ENCODE results near the gene ADAMTS12. TPM values are rescaled to one million over a fixed set of nuclear protein-coding genes. Genes with fewer than 3 reads are reported as not detected.
"Not testable (repeated sequence)": the region's sequence is repeated elsewhere in the genome, so short reads cannot be mapped to it uniquely, and the experiment has no call there.

The ADAMTS12 gene
- total RNA-seq, 1 donor from 2014 or later, result 0.54 TPM

DNA sequence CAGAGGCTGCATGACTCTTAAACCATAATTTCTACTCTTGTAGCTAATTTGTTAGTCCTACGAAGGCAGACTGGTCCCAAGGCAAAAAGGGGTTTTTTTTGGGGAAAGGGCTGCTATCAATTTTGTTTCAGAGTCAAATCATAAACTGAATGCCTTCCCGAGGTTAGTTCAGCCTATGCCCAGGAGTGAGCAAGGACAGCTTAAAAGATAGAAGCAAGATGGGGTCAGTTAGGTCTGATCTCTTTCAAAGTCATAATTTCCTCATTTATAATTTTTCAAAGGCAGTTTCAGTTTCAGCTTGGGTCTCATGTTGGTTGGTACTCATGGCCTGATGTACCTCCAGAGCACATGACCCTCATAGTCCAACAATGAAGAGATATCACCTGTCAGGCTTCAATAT lies 36.5 kb upstream of the ADAMTS12 start:
- Mint-ChIP-seq H3K27me3 (ENCODE audit: unreplicated experiment) (no peaks in the 10 kb centered on the region), H3K36me3 (ENCODE audit: unreplicated experiment) (no peaks in the 10 kb centered on the region)

DNA sequence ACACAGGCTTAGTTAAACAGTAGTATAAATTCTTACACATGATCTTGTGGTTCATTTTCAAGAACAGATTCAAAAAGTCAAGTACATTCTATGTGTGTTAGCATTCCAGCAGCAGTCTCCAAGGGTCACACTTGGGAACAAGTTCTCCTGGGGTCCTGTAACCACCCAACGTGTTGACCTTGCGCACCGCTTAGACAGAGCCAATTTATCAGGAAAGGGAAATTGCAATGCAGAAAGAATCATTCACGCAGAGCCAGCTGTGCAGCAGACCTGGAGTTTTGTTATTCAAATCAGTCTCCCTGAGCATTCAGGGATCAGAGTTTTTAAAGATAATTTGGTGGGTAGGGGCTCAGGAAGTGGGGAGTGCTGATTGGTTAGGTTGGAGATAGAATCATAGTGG lies 35.9 kb upstream of the ADAMTS12 start:
- Mint-ChIP-seq H3K27ac (ENCODE audit: unreplicated experiment) (no peak overlapping the region), H3K4me1 (ENCODE audit: low read depth, unreplicated experiment) (peaks cover 3% of the 10 kb centered on the region), H3K9me3 (ENCODE audit: unreplicated experiment) (no peaks in the 10 kb centered on the region), H3K27me3 (ENCODE audit: unreplicated experiment) (no peaks in the 10 kb centered on the region), H3K4me3 (ENCODE audit: unreplicated experiment) (no peak overlapping the region), H3K36me3 (ENCODE audit: unreplicated experiment) (no peaks in the 10 kb centered on the region)
- TF ChIP-seq, protein P1, sequence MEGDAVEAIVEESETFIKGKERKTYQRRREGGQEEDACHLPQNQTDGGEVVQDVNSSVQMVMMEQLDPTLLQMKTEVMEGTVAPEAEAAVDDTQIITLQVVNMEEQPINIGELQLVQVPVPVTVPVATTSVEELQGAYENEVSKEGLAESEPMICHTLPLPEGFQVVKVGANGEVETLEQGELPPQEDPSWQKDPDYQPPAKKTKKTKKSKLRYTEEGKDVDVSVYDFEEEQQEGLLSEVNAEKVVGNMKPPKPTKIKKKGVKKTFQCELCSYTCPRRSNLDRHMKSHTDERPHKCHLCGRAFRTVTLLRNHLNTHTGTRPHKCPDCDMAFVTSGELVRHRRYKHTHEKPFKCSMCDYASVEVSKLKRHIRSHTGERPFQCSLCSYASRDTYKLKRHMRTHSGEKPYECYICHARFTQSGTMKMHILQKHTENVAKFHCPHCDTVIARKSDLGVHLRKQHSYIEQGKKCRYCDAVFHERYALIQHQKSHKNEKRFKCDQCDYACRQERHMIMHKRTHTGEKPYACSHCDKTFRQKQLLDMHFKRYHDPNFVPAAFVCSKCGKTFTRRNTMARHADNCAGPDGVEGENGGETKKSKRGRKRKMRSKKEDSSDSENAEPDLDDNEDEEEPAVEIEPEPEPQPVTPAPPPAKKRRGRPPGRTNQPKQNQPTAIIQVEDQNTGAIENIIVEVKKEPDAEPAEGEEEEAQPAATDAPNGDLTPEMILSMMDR (IDR thresholded peaks at IDR 0.05; ENCODE audit: partially characterized antibody, unreplicated experiment), result no peak
- no peak for DNase-seq

More for the DNA sequence above, 36.5 kb upstream of the ADAMTS12 start:
- TF ChIP-seq, protein P1 (IDR thresholded peaks at IDR 0.05; ENCODE audit: partially characterized antibody, unreplicated experiment), result no peak
- peaks cover 3% of the 10 kb centered on the region for H3K4me1 Mint-ChIP-seq (ENCODE audit: low read depth, unreplicated experiment)
- DNase-seq, result no peak
- H3K27ac Mint-ChIP-seq (ENCODE audit: unreplicated experiment), result no peak overlapping the region
- H3K4me3 Mint-ChIP-seq (ENCODE audit: unreplicated experiment), result no peak overlapping the region
- H3K9me3 Mint-ChIP-seq (ENCODE audit: unreplicated experiment), result no peaks in the 10 kb centered on the region

DNA sequence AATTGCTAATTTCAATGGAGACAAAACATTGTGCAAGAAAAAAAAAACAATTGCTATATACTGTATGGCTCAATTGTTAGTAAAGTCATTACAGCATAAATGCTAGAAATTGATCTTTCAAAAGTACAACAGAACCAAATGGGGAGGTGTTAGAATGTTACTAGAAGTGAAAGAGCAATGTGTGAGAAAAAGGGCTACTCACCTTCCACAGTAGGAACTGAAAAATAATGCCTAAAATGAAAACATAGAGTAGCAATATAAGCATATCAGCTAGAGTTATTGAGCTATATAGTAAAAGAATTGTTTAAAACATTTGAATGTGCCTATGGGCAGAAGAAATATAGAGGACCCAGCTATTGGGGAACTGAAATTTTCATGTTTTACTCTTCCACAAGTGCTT lies 33.5 kb upstream of the ADAMTS12 start:
- Mint-ChIP-seq H3K27me3 (ENCODE audit: unreplicated experiment) (peaks cover 3% of the 10 kb centered on the region), H3K4me3 (ENCODE audit: unreplicated experiment) (no peak overlapping the region), H3K9me3 (ENCODE audit: unreplicated experiment) (no peaks in the 10 kb centered on the region), H3K4me1 (ENCODE audit: low read depth, unreplicated experiment) (peaks cover 3% of the 10 kb centered on the region), H3K27ac (ENCODE audit: unreplicated experiment) (no peak overlapping the region), H3K36me3 (ENCODE audit: unreplicated experiment) (no peaks in the 10 kb centered on the region)
- TF ChIP-seq, protein P1 (IDR thresholded peaks at IDR 0.05; ENCODE audit: partially characterized antibody, unreplicated experiment), result no peak
- DNase-seq, result no peak

DNA sequence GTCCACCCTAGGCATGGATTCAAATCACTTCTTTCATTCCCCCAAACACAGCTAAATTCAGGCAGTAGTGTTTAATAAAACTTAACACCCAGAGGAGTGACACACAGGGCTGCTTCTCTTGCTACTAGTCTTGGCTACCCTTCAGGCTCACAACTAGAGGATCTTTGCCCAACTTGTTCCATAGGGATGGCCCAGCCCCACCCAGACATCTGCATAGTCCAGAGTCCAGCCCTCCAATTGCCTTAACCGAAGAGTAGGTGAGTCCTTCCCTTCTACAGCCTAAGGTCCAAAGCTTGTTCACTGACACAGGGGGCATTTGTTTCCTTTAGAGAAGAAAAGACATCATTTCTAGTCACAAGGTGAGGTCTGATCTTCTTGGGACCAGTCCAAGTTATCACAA lies 29.2 kb upstream of the ADAMTS12 start:
- peaks cover 6% of the 10 kb centered on the region for H3K9me3 Mint-ChIP-seq (ENCODE audit: unreplicated experiment)
- TF ChIP-seq, protein P1 (IDR thresholded peaks at IDR 0.05; ENCODE audit: partially characterized antibody, unreplicated experiment), result no peak
- no peak overlapping the region for H3K27ac Mint-ChIP-seq (ENCODE audit: unreplicated experiment)
- no peak for DNase-seq
- no peak overlapping the region for H3K4me3 Mint-ChIP-seq (ENCODE audit: unreplicated experiment)
- H3K27me3 Mint-ChIP-seq (ENCODE audit: unreplicated experiment), result peaks cover 3% of the 10 kb centered on the region
- H3K4me1 Mint-ChIP-seq (ENCODE audit: low read depth, unreplicated experiment), result no peaks in the 10 kb centered on the region
- H3K36me3 Mint-ChIP-seq (ENCODE audit: unreplicated experiment), result peaks cover 14% of the 10 kb centered on the region

DNA sequence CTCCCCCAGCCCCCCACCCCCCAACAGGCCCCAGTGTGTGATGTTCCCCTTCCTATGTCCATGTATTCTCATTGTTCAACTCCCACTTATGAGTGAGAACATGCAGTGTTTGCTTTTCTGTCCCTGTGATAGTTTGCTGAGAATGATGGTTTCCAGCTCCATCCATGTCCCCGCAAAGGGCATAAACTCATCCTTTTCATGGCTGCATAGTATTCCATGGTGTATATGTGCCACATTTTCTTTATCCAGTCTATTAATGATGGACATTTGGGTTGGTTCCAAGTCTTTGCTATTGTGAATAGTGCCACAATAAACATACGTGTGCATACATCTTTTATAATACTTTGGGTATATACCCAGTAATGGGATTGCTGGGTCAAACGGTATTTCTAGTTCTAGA lies 23.1 kb upstream of the ADAMTS12 start:
- H3K27me3 Mint-ChIP-seq (ENCODE audit: unreplicated experiment); DNase-seq; H3K27ac Mint-ChIP-seq (ENCODE audit: unreplicated experiment); H3K4me1 Mint-ChIP-seq (ENCODE audit: low read depth, unreplicated experiment); H3K9me3 Mint-ChIP-seq (ENCODE audit: unreplicated experiment); H3K4me3 Mint-ChIP-seq (ENCODE audit: unreplicated experiment): not testable (repeated sequence)
- peaks cover 14% of the 10 kb centered on the region for H3K36me3 Mint-ChIP-seq (ENCODE audit: unreplicated experiment)

DNA sequence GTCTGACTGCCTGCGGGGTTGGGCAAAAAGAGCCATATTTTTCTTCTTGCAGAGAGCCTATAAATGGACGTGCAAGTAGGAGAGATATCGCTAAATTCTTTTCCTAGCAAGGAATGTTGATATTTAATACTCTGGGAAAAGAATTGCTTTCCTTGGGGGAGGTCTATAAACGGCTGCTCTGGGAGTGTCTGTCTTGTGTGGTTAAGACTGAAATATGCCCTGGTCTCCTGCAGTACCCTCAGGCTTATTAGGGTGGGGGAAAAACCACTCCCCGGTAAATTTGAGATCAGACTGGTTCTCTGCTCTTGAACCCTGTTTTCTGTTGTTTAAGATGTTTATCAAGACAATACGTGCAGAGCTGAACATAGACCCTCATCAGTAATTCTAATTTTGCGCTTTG lies 14.5 kb upstream of the ADAMTS12 start:
- not testable (repeated sequence) for H3K27ac Mint-ChIP-seq (ENCODE audit: unreplicated experiment); H3K27me3 Mint-ChIP-seq (ENCODE audit: unreplicated experiment); H3K4me3 Mint-ChIP-seq (ENCODE audit: unreplicated experiment); DNase-seq; H3K36me3 Mint-ChIP-seq (ENCODE audit: unreplicated experiment); H3K9me3 Mint-ChIP-seq (ENCODE audit: unreplicated experiment); H3K4me1 Mint-ChIP-seq (ENCODE audit: low read depth, unreplicated experiment)
